EH (cell line): Measurements from ENCODE around the gene PRKG1.
"Not testable (repeated sequence)": the region's sequence is repeated elsewhere in the genome, so short reads cannot be mapped to it uniquely, and the experiment has no call there.

Source experiments
- DNase-seq: peaks from one replicate; pipeline ENCODE4 v3.0.0-alpha.2; 2015; ENCODE audit warnings: low read depth

PRKG1 gene

DNA sequence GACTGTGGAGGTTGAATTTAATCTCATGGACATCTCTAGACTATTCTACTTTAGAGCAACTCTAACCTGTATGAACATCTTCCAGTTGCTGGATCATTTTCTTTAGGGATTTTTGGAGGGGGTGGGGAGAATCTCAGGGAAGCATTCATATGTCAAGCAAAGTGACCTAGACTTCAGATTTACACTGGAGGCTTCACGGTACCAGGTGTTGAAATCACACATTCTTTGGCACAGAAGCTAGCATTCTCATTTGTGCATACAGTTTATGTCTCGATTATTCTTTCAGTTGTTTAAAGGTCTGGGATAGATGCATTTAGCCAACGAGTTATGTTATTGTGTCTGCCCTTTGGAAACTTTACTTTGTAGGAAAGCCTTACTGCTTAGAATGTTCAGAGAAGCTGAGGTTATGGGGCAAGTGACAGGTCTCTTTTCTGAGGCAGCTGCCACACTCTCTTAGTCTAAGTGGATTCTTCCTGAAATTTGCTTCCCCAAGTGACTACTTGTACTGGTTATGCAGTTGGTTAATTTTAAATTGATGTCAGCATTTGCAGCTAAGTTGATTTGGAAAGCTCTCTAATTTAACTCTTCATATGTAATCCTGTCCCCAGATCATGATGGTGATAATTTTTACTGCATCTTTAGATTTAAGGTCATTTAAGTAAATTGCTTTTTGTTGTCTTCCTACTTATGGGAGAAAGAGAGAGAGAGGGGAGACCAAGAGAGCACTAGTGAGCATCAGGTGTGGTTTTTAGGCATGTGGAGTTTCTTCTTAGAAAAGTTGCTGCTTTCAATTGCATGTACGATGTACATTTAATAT, 153.8 kb downstream of the PRKG1 start:
- DNase-seq, result no peak

DNA sequence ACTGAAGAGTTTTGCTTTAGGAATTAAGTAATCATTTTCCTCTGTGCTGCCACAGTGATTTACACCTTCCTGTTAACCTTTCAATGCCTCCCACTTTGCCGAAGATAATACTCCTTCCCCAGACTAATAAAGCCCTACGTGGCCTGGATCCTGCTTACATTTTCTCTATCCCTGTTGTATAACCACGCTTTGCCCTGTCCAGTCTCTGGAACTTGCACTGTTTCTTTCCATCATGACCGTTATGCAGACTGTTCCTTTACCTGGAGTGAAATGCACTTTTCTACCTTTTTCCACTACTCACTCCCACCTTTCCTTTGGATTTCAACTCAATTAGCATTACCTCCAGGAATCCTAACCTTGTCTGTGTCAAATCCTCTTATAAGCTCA, 154.4 kb downstream of the PRKG1 start:
- no peak for DNase-seq

DNA sequence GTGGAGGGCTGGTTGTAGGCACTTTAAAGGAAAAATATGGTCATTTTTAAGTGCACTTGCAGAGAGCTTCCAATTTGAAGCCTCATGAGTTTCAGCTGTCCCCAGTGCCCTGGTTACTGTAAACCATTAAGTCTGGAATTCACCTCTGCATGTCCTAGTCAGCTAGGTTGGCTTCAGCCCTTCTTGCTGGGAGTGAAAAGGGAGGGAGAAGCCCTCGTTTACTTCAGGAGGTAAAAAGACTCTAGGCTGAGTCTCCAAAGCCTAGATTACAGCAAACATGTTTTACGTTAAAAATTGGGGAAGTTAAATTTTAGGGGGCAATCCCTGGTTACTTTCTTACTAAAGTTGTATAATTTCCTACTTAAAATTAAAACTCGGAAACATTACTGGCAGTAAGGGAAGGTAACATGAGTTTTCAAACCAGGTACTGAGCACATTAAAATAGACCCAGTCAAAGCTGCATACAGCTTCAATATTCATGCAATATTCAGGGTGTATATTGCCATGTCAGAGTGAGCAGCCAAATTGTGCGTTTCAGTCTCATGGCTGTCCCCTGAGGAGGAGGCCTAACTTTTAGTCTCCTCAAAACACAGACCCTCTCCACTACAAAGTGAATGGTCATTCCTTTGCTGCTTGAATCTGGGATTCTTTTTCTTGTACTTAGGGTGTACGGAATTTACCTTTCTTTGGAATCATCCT, 156.7 kb downstream of the PRKG1 start:
- DNase-seq, result no peak

DNA sequence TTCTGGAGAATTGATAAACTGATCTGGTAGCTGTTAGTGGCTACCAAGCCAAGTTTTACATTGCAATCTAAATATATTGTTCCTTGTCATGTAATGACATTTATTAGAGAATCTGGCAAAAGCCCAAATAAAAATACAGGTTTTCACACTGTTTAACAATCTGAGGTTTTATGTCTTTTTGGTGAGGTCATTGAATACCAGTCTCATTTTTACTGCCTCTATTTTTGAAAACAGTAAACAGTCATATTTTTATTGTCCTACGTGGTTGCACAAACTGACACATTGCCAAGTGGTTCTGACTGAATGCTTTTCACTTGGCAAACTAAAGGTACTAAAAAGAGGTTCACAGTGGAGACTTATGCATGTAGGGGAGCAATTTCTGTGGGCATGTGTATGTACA, 157.5 kb downstream of the PRKG1 start:
- DNase-seq, result peak; percentile 43

DNA sequence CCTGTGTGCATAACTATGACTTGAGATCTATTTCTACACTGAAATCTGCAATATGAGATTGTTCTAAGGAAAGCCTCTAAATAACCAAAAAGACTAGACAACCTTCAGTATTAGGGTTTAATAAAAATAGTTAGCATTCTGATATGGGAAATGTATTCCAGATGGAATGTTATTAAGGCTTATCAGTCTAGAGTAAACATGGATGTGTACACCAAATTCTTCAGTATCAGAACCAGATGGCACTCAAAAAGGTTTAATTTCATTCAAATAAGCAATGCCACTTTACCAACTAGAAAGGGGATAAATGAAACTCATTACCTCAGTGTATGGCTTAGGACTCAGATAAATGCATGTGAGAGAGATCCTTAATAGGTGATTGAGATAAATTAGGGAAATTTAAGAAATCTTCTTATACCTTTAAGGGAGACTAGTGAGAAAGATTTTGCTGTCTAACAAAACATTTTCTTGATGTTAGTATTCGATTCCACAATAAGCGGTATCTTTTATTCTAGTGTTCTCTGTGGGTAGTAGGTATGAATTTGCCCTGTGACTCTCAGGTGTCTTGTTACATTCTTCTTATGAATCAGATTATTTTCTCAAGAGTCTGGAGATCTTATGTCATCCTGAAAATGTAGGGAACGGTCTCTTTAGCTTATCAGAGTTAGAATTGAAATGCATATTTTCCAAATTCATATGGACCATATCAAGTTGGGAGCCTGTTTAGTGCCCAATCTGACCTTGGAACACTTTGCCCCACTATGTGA, 159.2 kb downstream of the PRKG1 start:
- DNase-seq, result no peak

DNA sequence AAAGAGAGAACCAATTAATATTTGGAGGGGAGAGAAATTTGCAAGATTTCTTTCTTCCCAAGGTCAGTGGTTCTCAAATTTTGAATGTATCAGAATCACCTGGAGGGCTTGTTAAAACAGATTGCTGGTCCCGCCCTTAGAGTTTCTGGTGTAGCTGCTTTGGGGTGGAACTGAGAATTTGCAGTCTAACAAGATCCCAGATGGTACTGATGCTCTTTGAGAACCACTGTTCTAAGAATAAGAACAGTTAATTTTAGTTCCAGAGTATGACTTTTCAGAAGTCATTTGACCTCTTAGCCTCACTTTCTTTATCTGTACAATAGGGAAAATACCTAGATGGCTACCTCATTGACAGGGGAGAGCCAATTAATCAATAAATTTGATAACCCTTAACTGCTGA, 161.6 kb downstream of the PRKG1 start:
- DNase-seq, result no peak

DNA sequence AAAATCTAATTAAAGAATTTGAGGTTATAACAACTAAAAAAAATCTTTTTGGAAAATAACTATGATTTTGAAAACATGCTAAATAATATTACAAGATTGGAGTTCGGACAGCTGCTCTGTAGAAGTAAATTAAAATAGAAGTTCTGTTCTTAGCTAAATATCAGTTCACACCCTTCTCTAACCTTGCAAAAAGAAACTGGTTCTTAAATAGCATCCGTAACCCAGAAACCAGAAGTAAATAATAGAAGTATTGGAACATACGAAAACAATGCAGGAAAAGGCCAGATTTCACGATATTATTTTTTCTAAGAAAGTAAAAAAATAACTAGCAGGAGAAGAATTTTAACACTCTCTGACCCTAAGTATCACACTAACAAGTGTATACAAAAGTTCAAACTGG, 164.7 kb downstream of the PRKG1 start:
- no peak for DNase-seq

DNA sequence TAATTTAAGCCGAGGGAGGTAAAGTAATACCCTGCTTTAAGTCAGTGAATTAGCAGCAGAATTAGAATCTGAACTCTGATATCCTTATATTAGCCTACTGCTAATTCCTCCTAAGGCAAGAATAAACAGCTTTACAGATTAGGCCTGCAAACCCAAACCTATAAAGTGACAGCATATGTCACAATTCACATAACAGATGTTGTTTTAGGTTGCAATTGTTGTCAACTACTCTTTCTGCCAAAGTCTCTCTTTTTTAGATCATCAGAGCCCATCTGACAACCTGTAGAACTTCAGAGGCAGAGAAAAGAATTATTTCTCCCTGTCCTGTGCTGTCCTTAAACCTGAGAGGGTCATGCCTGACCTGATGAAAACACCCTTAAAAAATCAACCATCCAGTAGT, 167.2 kb downstream of the PRKG1 start:
- DNase-seq, result no peak

DNA sequence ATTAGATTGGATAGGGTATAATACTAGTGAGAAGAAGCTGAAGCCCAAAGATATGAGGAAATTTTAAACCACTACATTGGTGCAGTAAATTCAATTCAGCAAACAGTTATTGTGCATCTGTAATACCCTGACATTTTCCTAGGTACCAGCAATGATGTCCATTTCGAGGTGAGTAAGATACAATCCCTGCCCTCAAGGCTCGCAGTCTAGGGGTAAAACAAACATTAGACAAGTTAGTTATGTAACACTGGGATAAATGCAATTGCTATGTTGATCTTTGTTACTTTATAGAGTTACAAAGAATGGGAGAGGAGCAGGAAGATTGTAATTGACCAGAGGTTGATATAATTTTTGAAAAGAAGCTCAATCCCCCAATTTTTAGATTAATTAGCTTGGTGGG, 168.1 kb downstream of the PRKG1 start:
- DNase-seq, result no peak

DNA sequence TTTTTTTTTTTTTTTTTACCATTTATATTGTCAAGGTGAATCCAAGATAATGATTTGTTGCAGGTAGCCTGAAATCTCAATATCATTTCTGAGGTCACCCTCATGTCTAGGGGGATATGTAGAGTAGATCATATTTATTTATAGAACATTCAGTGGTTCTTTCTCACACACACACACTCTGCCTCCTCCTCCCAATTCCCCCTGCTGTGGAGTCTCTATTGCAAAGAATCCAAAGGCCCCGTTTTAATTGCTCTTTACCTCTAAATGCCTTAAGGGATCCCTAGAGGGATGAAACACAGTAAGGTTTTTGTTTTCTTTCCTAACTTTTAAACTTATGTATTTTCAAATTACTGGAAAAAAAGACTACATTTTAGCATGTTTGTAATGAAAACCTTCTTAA, 170.0 kb downstream of the PRKG1 start:
- DNase-seq, result peak; percentile 47

DNA sequence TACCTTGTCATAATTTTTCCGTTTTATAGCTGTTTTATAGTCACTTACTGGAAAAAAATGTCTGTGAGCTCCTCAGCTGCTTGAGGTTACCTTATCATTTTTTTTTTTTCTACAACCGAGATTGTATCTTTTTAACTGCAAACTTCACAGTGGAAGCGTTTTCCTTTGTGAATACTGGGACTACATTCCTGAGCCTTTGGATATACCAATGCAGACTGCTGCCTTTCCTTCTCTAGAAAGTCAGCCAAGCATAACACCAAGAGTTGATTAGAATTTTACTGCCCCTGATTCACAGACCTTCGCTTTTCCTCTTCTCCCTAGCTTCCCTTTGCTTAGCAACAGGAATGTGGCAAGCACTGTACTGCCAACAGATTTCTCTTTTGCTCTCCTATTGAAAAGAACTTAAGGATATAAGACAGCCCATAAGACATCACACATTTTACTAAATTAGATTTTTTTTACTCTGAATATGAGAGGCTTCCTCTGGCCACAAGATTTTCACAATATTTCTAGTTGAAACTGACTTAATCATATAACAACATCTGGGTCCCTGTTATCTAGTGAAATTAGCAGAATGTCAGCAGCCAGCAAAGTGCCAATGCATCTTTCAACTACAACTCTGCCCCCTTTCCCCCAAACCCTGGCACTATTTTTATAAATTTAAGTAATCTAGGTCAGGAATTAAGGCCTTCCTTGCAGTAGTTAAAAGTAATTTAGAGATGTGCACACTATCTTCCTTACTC, 170.6 kb downstream of the PRKG1 start:
- peak; percentile 95 for DNase-seq

DNA sequence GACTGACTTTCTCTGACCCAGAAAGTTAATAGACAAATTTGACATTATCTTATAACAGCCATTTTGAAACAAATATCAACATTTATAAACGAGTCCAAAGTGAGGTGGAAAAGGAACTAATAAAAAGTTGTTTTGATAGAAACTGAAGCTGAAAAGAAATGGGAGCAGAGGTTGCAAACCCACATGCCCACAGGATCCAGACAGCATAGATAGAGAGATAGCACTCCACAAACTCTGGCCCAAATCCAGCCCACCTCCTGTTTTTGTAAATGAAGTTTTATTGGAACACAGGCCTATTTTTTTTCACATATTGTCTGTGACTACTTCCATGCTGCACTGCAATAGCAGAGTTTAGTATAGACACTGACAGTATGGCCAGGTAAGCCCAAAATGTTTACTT, 171.9 kb downstream of the PRKG1 start:
- no peak for DNase-seq

DNA sequence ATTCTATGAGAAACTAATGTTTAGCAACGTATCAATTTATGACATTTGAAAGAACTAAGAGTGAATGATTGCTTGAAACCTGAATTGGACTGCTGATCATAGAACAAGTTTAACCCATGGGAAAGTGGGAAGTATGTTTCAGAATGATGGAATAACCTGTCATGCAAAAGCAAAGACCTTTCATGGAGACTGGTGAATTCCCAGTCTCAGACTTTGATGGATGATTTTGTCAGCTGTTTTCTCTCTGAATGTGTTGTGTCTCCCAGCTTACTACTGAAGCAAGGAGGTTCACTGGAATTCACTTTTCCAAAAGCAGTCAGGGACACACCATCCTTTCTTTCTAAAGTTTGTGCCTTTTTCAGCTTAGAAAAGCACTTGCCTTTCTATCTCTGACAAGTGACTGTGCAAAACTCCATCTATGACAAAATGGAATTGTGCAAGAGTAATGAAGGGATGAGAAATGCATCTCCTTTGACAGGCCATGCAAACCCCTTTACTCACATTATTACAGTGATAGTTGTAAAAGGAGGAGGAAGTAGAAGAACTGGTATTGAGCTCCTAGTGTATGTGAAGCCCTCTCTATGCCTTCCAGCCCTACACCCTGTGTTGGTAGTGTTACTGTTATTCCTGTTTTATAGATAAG, 176.1 kb downstream of the PRKG1 start:
- no peak for DNase-seq

DNA sequence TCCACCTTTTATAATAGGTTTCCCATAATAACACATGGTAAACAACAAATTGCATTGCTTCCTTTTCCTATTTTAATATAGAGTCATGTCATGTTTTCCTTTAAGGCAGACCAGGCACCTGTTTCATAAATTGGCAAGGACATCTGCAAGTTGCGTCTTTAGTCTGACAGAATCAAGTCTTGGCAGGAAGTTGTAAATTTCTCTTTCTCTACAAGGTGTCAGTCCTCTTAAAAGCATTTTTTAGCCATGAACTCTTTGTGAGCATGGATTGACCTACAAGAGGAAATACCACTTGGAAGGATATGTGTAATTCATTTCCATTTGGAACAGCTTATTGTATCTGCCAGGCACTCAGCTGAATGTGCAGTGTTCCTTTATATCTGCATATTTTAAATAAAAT, 176.8 kb downstream of the PRKG1 start:
- DNase-seq, result peak; percentile 20

DNA sequence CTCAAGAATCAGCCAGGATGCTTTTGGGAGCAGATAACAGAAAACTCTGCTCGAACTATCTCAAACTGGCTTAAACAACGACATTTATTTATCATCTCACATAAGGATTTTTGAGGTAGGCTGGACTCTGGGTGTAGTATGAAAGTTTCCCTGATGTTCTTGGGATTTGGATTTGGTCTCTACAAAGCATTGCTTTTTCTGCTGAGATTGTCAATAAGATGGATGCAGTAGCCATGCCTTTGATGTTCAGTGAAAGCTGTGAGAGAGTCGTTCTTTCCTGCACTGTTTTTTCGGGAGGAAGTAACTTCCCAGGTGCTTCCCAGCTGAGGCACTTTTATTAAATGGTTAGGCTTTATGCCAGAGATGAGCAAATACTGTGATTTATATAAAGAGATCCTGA, 181.1 kb downstream of the PRKG1 start:
- DNase-seq, result no peak

DNA sequence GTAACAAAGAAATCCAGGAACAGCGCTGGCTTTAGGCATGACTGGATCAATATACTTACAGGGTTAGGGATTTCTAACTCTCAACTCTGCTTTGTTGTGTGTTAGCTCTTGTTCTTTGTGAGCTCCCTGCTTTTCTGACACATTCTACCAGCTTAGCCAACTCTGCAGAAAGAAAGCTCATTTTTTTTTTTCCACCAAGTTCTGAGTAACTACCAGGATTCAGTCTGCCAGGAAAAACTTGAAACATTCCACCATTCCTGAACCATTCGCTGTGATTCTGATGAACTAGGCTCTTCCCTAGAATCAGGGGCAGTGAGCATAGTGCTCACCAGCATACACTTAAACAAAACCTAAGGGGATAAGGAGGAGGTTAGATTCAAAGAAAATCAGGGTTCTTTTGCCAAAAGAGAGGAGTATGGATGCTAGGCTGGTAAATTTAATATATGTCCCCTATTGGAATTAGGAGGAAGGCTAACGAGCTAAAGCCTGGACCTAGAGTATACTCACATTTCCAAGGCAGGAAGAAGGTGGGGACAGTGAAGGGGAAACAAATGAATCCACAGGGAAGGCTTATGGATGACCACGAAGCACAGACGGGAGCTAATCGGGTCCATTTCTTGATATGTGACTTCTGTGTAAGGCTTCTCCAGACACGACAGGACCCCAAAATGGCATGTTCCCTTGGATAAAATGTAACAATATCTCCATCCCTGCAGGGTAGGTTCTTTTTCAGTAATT, 183.4 kb downstream of the PRKG1 start:
- peak; percentile 48 for DNase-seq

DNA sequence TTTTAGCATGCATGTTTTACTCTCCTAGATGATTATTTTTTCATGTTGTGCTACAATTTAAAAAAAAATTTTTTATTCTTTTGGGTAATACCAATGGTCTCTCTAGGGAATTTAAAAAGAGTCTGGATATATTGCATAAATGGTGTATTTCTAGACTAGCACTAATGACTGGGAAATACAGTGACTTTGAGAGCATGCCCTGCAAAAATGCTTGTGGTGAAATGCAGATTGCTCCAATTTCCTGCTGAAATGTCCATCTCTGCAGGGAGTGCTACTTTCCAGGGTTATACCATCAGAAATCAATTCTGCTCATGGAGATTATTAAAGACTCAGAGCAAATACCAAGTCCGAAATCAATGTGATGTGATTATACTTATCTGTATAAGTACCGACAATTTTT, 186.1 kb downstream of the PRKG1 start:
- DNase-seq, result no peak

DNA sequence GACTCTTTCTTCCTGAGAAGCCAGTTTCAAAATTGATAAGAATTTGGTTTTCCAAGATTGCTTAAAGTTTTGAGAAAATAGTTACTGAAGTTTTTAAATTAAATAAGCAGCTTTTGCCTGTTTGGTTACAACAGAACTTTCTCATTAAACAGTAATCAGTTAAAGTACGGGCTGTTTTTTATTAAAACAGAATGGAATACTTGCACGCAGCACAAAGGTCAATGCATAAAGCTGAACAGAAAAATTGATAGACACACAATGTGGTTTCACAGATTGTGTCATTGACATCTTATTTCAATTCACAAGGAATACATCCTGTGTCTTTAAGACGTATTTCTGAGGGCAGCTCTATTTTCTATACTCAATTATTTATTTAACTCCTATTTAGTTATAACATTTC, 192.2 kb downstream of the PRKG1 start:
- no peak for DNase-seq

DNA sequence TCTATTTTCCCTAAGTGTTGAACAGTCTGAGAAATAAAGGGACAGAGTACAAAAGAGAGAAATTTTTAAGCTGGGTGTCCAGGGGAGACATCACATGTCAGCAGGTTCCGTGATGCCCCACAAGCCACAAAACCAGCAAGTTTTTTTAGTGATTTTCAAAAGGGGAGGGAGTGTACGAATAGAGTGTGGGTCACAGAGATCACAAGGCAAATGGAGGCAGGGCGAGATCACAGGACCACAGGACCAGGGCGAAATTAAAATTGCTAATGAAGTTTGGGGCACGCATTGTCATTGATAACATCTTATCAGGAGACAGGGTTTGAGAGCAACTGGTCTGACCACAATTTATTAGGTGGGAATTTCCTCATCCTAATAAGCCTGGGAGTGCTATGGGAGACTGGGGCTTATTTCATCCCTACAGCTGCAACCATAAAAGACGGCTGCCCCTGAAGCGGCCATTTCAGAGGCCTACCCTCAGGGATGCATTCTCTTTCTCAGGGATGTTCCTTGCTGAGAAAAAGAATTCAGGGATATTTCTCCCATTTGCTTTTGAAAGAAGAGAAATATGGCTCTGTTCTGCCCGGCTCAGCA, 193.8 kb downstream of the PRKG1 start:
- not testable (repeated sequence) for DNase-seq

DNA sequence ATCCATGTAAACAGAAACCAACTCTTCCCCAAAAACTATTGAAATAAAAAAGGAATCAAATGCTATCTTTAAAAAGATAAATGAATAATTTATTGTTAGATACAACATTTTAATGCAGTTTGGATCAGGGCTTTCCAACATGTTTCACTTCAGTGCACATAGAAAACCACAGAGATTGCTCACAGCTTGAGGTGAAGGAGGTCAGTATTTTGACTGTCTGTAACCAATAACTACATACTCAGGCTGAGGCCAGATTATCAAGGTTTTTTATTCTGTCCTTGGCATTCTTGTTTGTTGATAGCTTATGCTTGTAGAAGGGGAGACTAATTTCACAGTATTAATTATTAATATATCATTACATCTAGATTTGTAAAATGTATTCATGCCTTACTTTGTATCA, 195.5 kb downstream of the PRKG1 start:
- DNase-seq, result peak; percentile 56
